HG02840 (cell line): ENCODE results near the gene PDE4B.

Experiments used
- ATAC-seq: cut with Tn5 transposase; IDR thresholded peaks from one replicate; pipeline ENCODE4 v1.9.1; 2021; ENCODE audit warnings: mild to moderate bottlenecking, moderate library complexity, moderate number of reproducible peaks; ENCODE audit not compliant: unreplicated experiment, low FRiP score

Gene PDE4B

GRCh38 chr1:65880611-65881010, 87.9 kb downstream of the PDE4B start:
- no peak for ATAC-seq

- ATAC-seq, result no peak
Measured at GRCh38 chr1:65881067-65881594, 88.4 kb downstream of the PDE4B start.

GRCh38 chr1:65882076-65882475, 89.4 kb downstream of the PDE4B start:
- ATAC-seq, result no peak

GRCh38 chr1:65889441-65889840, 96.7 kb downstream of the PDE4B start:
- ATAC-seq, result no peak

- ATAC-seq, result no peak
Measured at GRCh38 chr1:65890201-65890843, 97.6 kb downstream of the PDE4B start.

- ATAC-seq, result peak; percentile 92
Measured at GRCh38 chr1:65894738-65895605, 102.3 kb downstream of the PDE4B start.

GRCh38 chr1:65896721-65897120, 104.0 kb downstream of the PDE4B start:
- ATAC-seq, result no peak

GRCh38 chr1:65897485-65897884, 104.8 kb downstream of the PDE4B start:
- no peak for ATAC-seq

GRCh38 chr1:65904681-65905083, 112.0 kb downstream of the PDE4B start:
- no peak for ATAC-seq

GRCh38 chr1:65910432-65910831, 117.7 kb downstream of the PDE4B start:
- ATAC-seq, result no peak

- ATAC-seq, result no peak
Measured at GRCh38 chr1:65911679-65912078, 119.0 kb downstream of the PDE4B start.

GRCh38 chr1:65918564-65918963, 125.9 kb downstream of the PDE4B start:
- ATAC-seq, result no peak

- no peak for ATAC-seq
Measured at GRCh38 chr1:65921446-65921845, 128.8 kb downstream of the PDE4B start.

GRCh38 chr1:65924471-65924870, 131.8 kb downstream of the PDE4B start:
- ATAC-seq, result no peak

GRCh38 chr1:65938506-65938905, 145.8 kb downstream of the PDE4B start:
- no peak for ATAC-seq

GRCh38 chr1:65939191-65939590, 146.5 kb downstream of the PDE4B start:
- no peak for ATAC-seq

- ATAC-seq, result no peak
Measured at GRCh38 chr1:65939636-65940035, 146.9 kb downstream of the PDE4B start.

- ATAC-seq, result no peak
Measured at GRCh38 chr1:65940126-65940525, 147.4 kb downstream of the PDE4B start.

GRCh38 chr1:65942476-65942875, 149.8 kb downstream of the PDE4B start:
- ATAC-seq, result no peak

GRCh38 chr1:65946376-65946775, 153.7 kb downstream of the PDE4B start:
- ATAC-seq, result no peak

GRCh38 chr1:65946960-65947359, 154.3 kb downstream of the PDE4B start:
- ATAC-seq, result no peak
